Esophagus muscularis mucosa (tissue), 4 donors: Measurements from ENCODE around the gene MISP.

ENCODE experiments used
- CTCF ChIP-seq, 3 experiments: fragments of 200-600 bp in 2 of 3; fragments of 450-650 bp in 1 of 3; sonication (generic) in 2 of 3; IDR thresholded peaks; one replicate each; pipeline ENCODE4 v1.5.1; 2017 to 2019; ENCODE audit warnings: antibody characterized with exemption in 3 of 3, mild to moderate bottlenecking in 2 of 3, moderate library complexity in 1 of 3
- EP300 ChIP-seq: sonication (generic); formaldehyde crosslinking; IDR thresholded peaks from one replicate; pipeline ENCODE4 v1.6.1; 2017; ENCODE audit warnings: antibody characterized with exemption
- POLR2A ChIP-seq: fragments of 450-650 bp; IDR thresholded peaks from one replicate; pipeline ENCODE4 v1.6.1; 2017; ENCODE audit warnings: antibody characterized with exemption, moderate library complexity, mild to moderate bottlenecking, low read depth
- POLR2AphosphoS5 ChIP-seq, 2 donors: sonication (generic); formaldehyde crosslinking; IDR thresholded peaks; one replicate each; pipeline ENCODE4 v1.6.1; 2017; ENCODE audit warnings: antibody characterized with exemption in 2 of 2

GRCh38 chr19:803099-803561 is 52.2 kb downstream of the MISP start:
- TF ChIP-seq POLR2AphosphoS5 (IDR thresholded peaks at IDR 0.05): no peak
- TF ChIP-seq POLR2A: no peak
- TF ChIP-seq CTCF (IDR thresholded peaks at IDR 0.05): no peak
- TF ChIP-seq EP300: no peak
